GM12873 (cell line): ENCODE measurements around the gene BCKDHB.

Experiments
- TF ChIP-seq, protein P1 (sequence below): IDR thresholded peaks from 2 replicates; pipeline ENCODE4 v1.5.1; 2012; ENCODE audit warnings: low read depth, mild to moderate bottlenecking, moderate library complexity, low read length, control low read depth; ENCODE audit not compliant: insufficient read depth; ENCODE audit errors: missing control alignments

The BCKDHB gene

DNA sequence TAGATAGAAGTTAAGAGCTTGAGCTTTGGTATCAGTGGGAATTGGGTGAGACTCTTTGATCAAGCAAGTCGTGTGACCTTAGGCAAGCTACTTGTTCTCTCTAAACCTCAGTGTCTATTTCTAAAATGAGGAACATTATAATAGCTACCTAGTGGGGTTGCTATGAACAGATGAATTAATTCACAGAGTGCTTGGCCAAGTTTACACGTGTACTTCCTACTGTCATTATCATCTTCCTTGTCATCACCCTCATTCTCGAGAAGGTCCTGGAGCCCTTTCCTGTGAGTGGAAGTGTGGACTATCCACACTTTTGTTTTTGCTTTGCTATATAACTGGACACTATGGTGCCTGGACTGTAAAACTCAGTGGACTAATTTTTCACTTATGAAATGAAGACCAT is 64.0 kb downstream of the BCKDHB start:
- TF ChIP-seq, protein P1, sequence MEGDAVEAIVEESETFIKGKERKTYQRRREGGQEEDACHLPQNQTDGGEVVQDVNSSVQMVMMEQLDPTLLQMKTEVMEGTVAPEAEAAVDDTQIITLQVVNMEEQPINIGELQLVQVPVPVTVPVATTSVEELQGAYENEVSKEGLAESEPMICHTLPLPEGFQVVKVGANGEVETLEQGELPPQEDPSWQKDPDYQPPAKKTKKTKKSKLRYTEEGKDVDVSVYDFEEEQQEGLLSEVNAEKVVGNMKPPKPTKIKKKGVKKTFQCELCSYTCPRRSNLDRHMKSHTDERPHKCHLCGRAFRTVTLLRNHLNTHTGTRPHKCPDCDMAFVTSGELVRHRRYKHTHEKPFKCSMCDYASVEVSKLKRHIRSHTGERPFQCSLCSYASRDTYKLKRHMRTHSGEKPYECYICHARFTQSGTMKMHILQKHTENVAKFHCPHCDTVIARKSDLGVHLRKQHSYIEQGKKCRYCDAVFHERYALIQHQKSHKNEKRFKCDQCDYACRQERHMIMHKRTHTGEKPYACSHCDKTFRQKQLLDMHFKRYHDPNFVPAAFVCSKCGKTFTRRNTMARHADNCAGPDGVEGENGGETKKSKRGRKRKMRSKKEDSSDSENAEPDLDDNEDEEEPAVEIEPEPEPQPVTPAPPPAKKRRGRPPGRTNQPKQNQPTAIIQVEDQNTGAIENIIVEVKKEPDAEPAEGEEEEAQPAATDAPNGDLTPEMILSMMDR, result no peak

DNA sequence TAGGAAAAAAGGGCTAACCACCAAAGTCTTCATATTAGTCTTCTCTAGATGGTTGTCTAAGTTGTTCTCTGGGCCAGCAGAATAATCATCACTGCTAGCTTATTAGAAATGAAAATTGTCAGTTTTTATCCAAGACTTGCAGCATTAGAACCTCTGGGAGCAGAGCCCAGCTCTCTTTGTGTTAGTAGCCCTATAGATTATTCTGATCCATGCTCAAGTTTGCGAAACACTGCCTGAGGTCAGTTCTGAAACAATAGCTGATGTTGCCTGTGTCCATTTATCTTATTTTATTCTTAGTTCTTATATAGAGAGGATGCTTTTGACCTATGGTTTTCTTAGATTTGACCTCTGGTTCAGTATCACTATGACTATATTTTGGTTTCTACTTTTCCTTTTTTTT is 66.9 kb downstream of the BCKDHB start:
- TF ChIP-seq, protein P1, result no peak

GRCh38 chr6:80174900-80175572 is 68.6 kb downstream of the BCKDHB start:
- TF ChIP-seq, protein P1, result no peak

- TF ChIP-seq, protein P1, result no peak
Measured at GRCh38 chr6:80179695-80180094, 73.2 kb downstream of the BCKDHB start.

DNA sequence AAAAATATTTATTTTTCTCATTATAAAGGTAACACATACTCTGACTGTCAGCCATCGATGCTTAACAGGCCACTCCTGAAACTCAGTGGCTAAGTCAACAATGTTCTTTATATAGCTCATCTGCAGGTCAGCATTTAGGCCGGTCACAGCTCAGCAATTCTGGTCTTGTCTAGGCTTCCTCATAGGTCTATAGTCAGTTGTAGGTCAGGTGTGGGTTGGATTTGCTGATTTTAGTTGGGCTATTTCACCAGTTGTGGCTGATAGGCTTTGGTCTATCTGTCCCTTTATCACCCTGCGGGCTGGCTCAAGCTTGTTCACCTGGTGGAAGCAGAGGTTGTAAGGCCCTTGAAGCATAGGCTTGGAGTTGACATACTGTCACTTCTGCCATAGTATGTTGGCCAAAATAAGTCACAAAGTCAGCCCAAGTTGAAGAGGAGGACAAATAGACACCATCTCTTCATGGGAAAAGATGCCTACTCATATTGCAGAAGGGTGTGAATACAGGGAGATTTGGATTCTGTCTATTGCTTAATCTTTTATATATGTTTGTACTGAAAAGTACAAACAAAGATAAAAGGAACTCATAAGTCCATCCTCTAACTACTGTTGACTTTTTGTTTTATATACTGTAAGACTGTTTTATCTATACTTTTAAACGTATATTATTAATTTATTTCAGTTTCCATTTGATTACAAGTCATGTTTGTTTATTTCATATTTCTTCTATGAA is 75.0 kb downstream of the BCKDHB start:
- TF ChIP-seq, protein P1, result no peak

- TF ChIP-seq, protein P1, result no peak
Measured at GRCh38 chr6:80182308-80182707, 75.8 kb downstream of the BCKDHB start.

DNA sequence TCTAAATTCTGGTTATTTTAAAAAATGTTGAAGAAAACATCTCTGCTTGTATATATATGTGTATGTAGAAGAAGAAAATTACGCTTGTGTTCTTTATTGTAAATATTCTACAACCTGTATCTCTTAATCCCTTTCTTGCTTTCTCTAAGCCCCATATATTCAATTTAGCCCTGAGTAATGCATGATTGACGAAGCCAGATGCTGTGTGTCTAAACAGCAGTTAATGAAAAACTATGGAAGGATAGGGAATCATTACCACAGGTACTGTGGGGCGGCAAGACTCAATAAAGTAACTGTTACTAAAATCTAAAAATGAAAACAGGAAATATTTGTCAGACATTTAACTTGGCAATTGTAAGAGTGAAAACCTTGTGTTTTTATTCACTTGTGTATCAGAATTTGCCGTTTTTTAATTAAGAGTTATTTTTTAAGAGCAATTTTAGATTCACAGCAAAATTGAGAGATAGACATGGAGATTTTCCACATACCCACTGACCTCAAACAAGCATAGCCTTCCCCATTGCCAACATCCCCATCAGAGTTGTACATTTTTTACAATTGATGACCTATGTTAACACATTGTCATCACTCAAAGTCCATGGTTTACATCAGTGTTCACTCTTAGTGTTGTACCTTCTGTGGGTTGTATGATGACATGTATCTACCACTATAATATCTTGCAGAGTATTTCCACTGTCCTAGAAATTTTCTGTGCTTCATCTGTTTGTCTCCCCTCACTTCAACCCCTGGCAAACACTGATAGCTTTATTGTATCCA is 76.7 kb downstream of the BCKDHB start:
- TF ChIP-seq, protein P1, result no peak
